Activated CD4-positive, alpha-beta T cell treated with anti-CD3 and anti-CD28 coated beads for 24 hours (primary cell): ENCODE data around the gene LBR.

Experiments used
- DNase-seq, 2 donors: peaks; one replicate each; pipeline ENCODE4 v3.0.0-alpha.2; 2020; ENCODE audit warnings: low read depth in 2 of 2

The LBR gene

GRCh38 chr1:225464851-225465792 is 37.3 kb upstream of the LBR start:
- DNase-seq = no peak

- DNase-seq = no peak
Measured at GRCh38 chr1:225462714-225463574, 35.1 kb upstream of the LBR start.

GRCh38 chr1:225462429-225462713 is 34.5 kb upstream of the LBR start:
- DNase-seq = no peak

GRCh38 chr1:225461533-225462428 is 33.9 kb upstream of the LBR start:
- no peak for DNase-seq

- peak in 1 of 2 donors; percentile 45 for DNase-seq
Measured at GRCh38 chr1:225460737-225461532, 33.1 kb upstream of the LBR start.

- DNase-seq = no peak
Measured at GRCh38 chr1:225460021-225460736, 32.3 kb upstream of the LBR start.

- DNase-seq = no peak
Measured at GRCh38 chr1:225458222-225458631, 30.4 kb upstream of the LBR start.

GRCh38 chr1:225454733-225455132 is 26.9 kb upstream of the LBR start:
- peak; percentile 61 to 81 for DNase-seq

- no peak for DNase-seq
Measured at GRCh38 chr1:225453797-225454648, 26.2 kb upstream of the LBR start.

GRCh38 chr1:225451840-225452515 is 24.1 kb upstream of the LBR start:
- no peak for DNase-seq

GRCh38 chr1:225451340-225451739 is 23.5 kb upstream of the LBR start:
- no peak for DNase-seq

GRCh38 chr1:225450491-225451191 is 22.8 kb upstream of the LBR start:
- no peak for DNase-seq

- no peak for DNase-seq
Measured at GRCh38 chr1:225449774-225450173, 21.9 kb upstream of the LBR start.

- no peak for DNase-seq
Measured at GRCh38 chr1:225449261-225449660, 21.4 kb upstream of the LBR start.

GRCh38 chr1:225448146-225448805 is 20.4 kb upstream of the LBR start:
- no peak for DNase-seq

- no peak for DNase-seq
Measured at GRCh38 chr1:225447650-225448089, 19.8 kb upstream of the LBR start.

GRCh38 chr1:225446981-225447615 is 19.3 kb upstream of the LBR start:
- no peak for DNase-seq
